Body of pancreas (tissue), 4 donors: ENCODE results near the gene CASP6. TPM values are rescaled to one million over a fixed set of nuclear protein-coding genes. Genes with fewer than 3 reads are reported as not detected.

ENCODE experiments used
- ATAC-seq: fragments of 150-250 bp; one replicate; pipeline ENCODE4 v1.9.1; 2016
- DNase-seq, 4 donors: peaks; one replicate each; pipeline ENCODE4 v3.0.0-alpha.2; 2019
- H3K27ac ChIP-seq, 4 donors: fragments of 200-600 bp; sonication (generic); 1 replicate in 3 of 4; 2 replicates in 1 of 4; pipeline versions ENCODE4 v1.5.1 to v1.6.1; 2016 to 2019; ENCODE audit warnings: mild to moderate bottlenecking in 1 of 4, mixed read lengths in 1 of 4, moderate library complexity in 1 of 4
- H3K27me3 ChIP-seq, 2 donors: fragments of 200-600 bp; sonication (generic); one replicate each; pipeline ENCODE4 v1.6.0; 2016; ENCODE audit warnings: mild to moderate bottlenecking in 1 of 2
- H3K36me3 ChIP-seq, 2 donors: fragments of 200-600 bp; sonication (generic); replicated peaks in 1 of 2; 2 replicates each; pipeline ENCODE4 v1.5.1; 2016; ENCODE audit warnings: low read depth in 2 of 2; ENCODE audit not compliant: insufficient read depth in 1 of 2
- H3K4me1 ChIP-seq: fragments of 200-600 bp; sonication (generic); one replicate; pipeline ENCODE4 v1.6.0; 2016
- H3K4me3 ChIP-seq, 2 donors: fragments of 200-600 bp; sonication (generic); 1 replicate in 1 of 2; 2 replicates in 1 of 2; pipeline ENCODE4 v1.5.1; 2016 to 2019
- H3K9me3 ChIP-seq, 3 donors: fragments of 200-600 bp; sonication (generic); 1 replicate in 2 of 3; 2 replicates in 1 of 3; pipeline ENCODE4 v1.5.1; 2016
- CTCF ChIP-seq, 7 experiments: fragments of 450-650 bp in 4 of 7; fragments of 200-600 bp in 3 of 7; sonication (generic) in 3 of 7; IDR thresholded peaks; one replicate each; pipeline ENCODE4 v1.5.1; 2016 to 2019; ENCODE audit warnings: antibody characterized with exemption in 7 of 7
- POLR2A ChIP-seq, 3 donors: fragments of 450-650 bp; IDR thresholded peaks; one replicate each; pipeline ENCODE4 v1.6.1; 2016; ENCODE audit warnings: antibody characterized with exemption in 3 of 3, mild to moderate bottlenecking in 2 of 3
- WGBS, 2 donors: methylation state at CpG; one replicate each; pipeline ENCODE4 v1.1.5; 2017; 5-methylcytosine and 5-hydroxymethylcytosine counted together
- intact Hi-C: fragments of 100-400 bp; cut with DNase I; formaldehyde crosslinking; loops from one replicate; pipeline ENCODE4 v1.15.1; 2023
- total RNA-seq, 2 donors: library from RNA; depleted of rRNA; stranded (reverse); fragments of >200 nt; gene quantifications; one replicate each; pipeline ENCODE4 v1.1.0, GENCODE V29; 2016

CASP6 gene
- total RNA-seq, 2 donors from 2014 or later, result 8.6 to 9.6 TPM

- H3K27me3 ChIP-seq, result no peaks in the 10 kb centered on the region
- DNase-seq (no peak), ATAC-seq (no peak)
- H3K4me1 ChIP-seq, result peaks cover 36% of the 10 kb centered on the region
- intact Hi-C loops, result no loop called here
- no peaks in the 10 kb centered on the region for H3K9me3 ChIP-seq
- H3K4me3 ChIP-seq, result no peak overlapping the region
- no peaks in the 10 kb centered on the region for H3K36me3 ChIP-seq
- no peak overlapping the region for H3K27ac ChIP-seq
- 92 to 95% methylated on average over 10 of the region's 10 CpGs for WGBS, 2 donors
- no peak for TF ChIP-seq CTCF (IDR thresholded peaks at IDR 0.05)
- no peak for TF ChIP-seq POLR2A (IDR thresholded peaks at IDR 0.05)
Measured at GRCh38 chr4:109738104-109738872, 35.0 kb upstream of the CASP6 start.

GRCh38 chr4:109735566-109736365 is 32.5 kb upstream of the CASP6 start:
- Histone ChIP-seq H3K9me3 (no peaks in the 10 kb centered on the region), H3K4me3 (no peak overlapping the region), H3K36me3 (no peaks in the 10 kb centered on the region), H3K4me1 (peaks cover 41% of the 10 kb centered on the region), H3K27me3 (no peaks in the 10 kb centered on the region), H3K27ac (peak overlapping the region; percentile 39 to 75 (median 58))
- WGBS, 2 donors, result 24 to 25% methylated on average over 7 of the region's 7 CpGs
- peak; percentile 98 for ATAC-seq
- DNase-seq, result peak; percentile 68 to 88 (median 78)
- intact Hi-C loops, result no loop called here
- no peak for TF ChIP-seq POLR2A (IDR thresholded peaks at IDR 0.05)
- no peak for TF ChIP-seq CTCF (IDR thresholded peaks at IDR 0.05)

GRCh38 chr4:109733728-109734127 is 30.5 kb upstream of the CASP6 start:
- DNase-seq (peak in 1 of 4 donors; percentile 30), ATAC-seq (no peak)
- intact Hi-C loops, result loop anchor here (5.0 kb wide), 1 partner anchor 79 kb away; no protein-coding TSS in a partner anchor
- Histone ChIP-seq H3K9me3 (no peaks in the 10 kb centered on the region), H3K36me3 (no peaks in the 10 kb centered on the region), H3K4me3 (no peak overlapping the region), H3K27me3 (no peaks in the 10 kb centered on the region), H3K27ac (no peak overlapping the region), H3K4me1 (peaks cover 41% of the 10 kb centered on the region)
- 76 to 81% methylated on average over 5 of the region's 5 CpGs for WGBS, 2 donors
- TF ChIP-seq CTCF (IDR thresholded peaks at IDR 0.05) (no peak), POLR2A (IDR thresholded peaks at IDR 0.05) (no peak)

GRCh38 chr4:109730619-109731545 is 27.6 kb upstream of the CASP6 start:
- H3K27me3 ChIP-seq, result no peaks in the 10 kb centered on the region
- intact Hi-C loops, result loop anchor here (5.0 kb wide), 1 partner anchor 81 kb away; no protein-coding TSS in a partner anchor
- H3K36me3 ChIP-seq, result no peaks in the 10 kb centered on the region
- WGBS, 2 donors, result 46 to 47% methylated on average over 21 of the region's 21 CpGs
- peak overlapping the region; percentile 6 to 90 for H3K4me3 ChIP-seq
- DNase-seq (peak; percentile 34 to 69 (median 56)), ATAC-seq (peak; percentile 33)
- TF ChIP-seq POLR2A (IDR thresholded peaks at IDR 0.05) (peak in 1 of 3 donors; percentile 69), CTCF (IDR thresholded peaks at IDR 0.05) (no peak)
- peak overlapping the region; percentile 91 to 97 (median 96) for H3K27ac ChIP-seq
- H3K9me3 ChIP-seq, result no peaks in the 10 kb centered on the region
- H3K4me1 ChIP-seq, result peaks cover 47% of the 10 kb centered on the region
